ENCODE measurements around the gene ZNF343. TPM values are rescaled to one million over a fixed set of nuclear protein-coding genes. Genes with fewer than 3 reads are reported as not detected.
"Not testable (repeated sequence)": the region's sequence is repeated elsewhere in the genome, so short reads cannot be mapped to it uniquely, and the experiment has no call there.

Gene ZNF343
- total and polyA plus RNA-seq, 7 experiments from 2014 or later = 3.7 to 14.4 (median 11.5) TPM

- peaks cover 0 to 15% (median 4%) of the 10 kb centered on the region in 5 donors for H3K27me3 Mint-ChIP-seq
- Histone ChIP-seq H3K9me3 (ENCODE audit: control insufficient read depth in 2 of 3, low read length in 3 of 3) (no peaks in the 10 kb centered on the region), H3K4me3 (ENCODE audit: low read length) (no peak overlapping the region), H3K36me3 (ENCODE audit: control insufficient read depth in 2 of 3, insufficient read depth in 3 of 3, low read length in 3 of 3) (peaks cover 0 to 5% (median 0%) of the 10 kb centered on the region in 3 experiments), H3K27ac (ENCODE audit: low read depth, low read length) (no peak overlapping the region), H3K27me3 (ENCODE audit: control insufficient read depth in 2 of 2, insufficient read depth in 2 of 2, low read length in 2 of 2) (no peaks in the 10 kb centered on the region), H3K4me1 (ENCODE audit: control insufficient read depth in 2 of 2, insufficient read depth in 2 of 2, low read length in 2 of 2) (peaks cover 0 to 5% of the 10 kb centered on the region in 2 donors)
- POLR2A ChIA-PET = interaction anchor here (0.6 kb wide), 1 partner anchor 788 kb away, joined by 3 read pairs; no protein-coding TSS in a partner anchor
- H3K36me3 Mint-ChIP-seq = peaks cover 0 to 4% (median 0%) of the 10 kb centered on the region in 5 donors
- no peaks in the 10 kb centered on the region for H3K9me3 Mint-ChIP-seq
- no peak for DNase-seq
- CTCF ChIA-PET = interaction anchor here (0.7 kb wide), 1 partner anchor 160 kb away, joined by 3 read pairs; no protein-coding TSS in a partner anchor
- H3K27ac Mint-ChIP-seq = no peak overlapping the region
- no peak for ATAC-seq
- H3K4me3 Mint-ChIP-seq = no peak overlapping the region
- peaks cover 6 to 25% (median 15%) of the 10 kb centered on the region in 7 donors for H3K4me1 Mint-ChIP-seq
- intact Hi-C loops (cut with micrococcal nuclease) = loop anchor here in 1 of 2 donors (10.0 kb wide), 1 partner anchor 346 kb away; the partner anchor contains the start of gene PTPRA
These were observed 20.1 kb upstream of the ZNF343 start for GRCh38 chr20:2528671-2529271.

- Mint-ChIP-seq H3K4me1 (peaks cover 6 to 25% (median 15%) of the 10 kb centered on the region in 7 donors), H3K36me3 (peaks cover 0 to 4% (median 0%) of the 10 kb centered on the region in 5 donors), H3K27ac (peak overlapping the region in 3 of 9 donors; percentile 2 to 60 (median 14)), H3K4me3 (no peak overlapping the region), H3K9me3 (no peaks in the 10 kb centered on the region), H3K27me3 (peaks cover 0 to 11% (median 0%) of the 10 kb centered on the region in 5 donors)
- peaks cover 0 to 5% of the 10 kb centered on the region in 2 donors for H3K4me1 ChIP-seq (ENCODE audit: control insufficient read depth in 2 of 2, insufficient read depth in 2 of 2, low read length in 2 of 2)
- CTCF ChIA-PET = interaction anchor here (0.7 kb wide), 1 partner anchor 161 kb away, joined by 3 read pairs; no protein-coding TSS in a partner anchor
- intact Hi-C loops (cut with micrococcal nuclease) = loop anchor here in 1 of 2 donors (10.0 kb wide), 1 partner anchor 347 kb away; the partner anchor contains the start of gene PTPRA
- POLR2A ChIA-PET = interaction anchor here (0.5 kb wide), 1 partner anchor 559 kb away, joined by 3 read pairs; no protein-coding TSS in a partner anchor
- ATAC-seq = no peak
- H3K27me3 ChIP-seq (ENCODE audit: control insufficient read depth in 2 of 2, insufficient read depth in 2 of 2, low read length in 2 of 2) = no peaks in the 10 kb centered on the region
- H3K27ac ChIP-seq (ENCODE audit: low read depth, low read length) = no peak overlapping the region
- no peak for DNase-seq
- H3K4me3 ChIP-seq (ENCODE audit: low read length) = no peak overlapping the region
- no peaks in the 10 kb centered on the region for H3K9me3 ChIP-seq (ENCODE audit: control insufficient read depth in 2 of 3, low read length in 3 of 3)
- H3K36me3 ChIP-seq (ENCODE audit: control insufficient read depth in 2 of 3, insufficient read depth in 3 of 3, low read length in 3 of 3) = peaks cover 0 to 5% (median 0%) of the 10 kb centered on the region in 3 experiments
These were observed 19.0 kb upstream of the ZNF343 start for GRCh38 chr20:2527762-2528161.

- peak overlapping the region in 1 of 9 donors; percentile 9 for H3K27ac Mint-ChIP-seq
- POLR2A ChIA-PET; DNase-seq; ATAC-seq; H3K4me3 ChIP-seq (ENCODE audit: low read length); H3K4me1 ChIP-seq (ENCODE audit: control insufficient read depth in 2 of 2, insufficient read depth in 2 of 2, low read length in 2 of 2); H3K36me3 ChIP-seq (ENCODE audit: control insufficient read depth in 2 of 3, insufficient read depth in 3 of 3, low read length in 3 of 3); H3K27me3 ChIP-seq (ENCODE audit: control insufficient read depth in 2 of 2, insufficient read depth in 2 of 2, low read length in 2 of 2); H3K36me3 Mint-ChIP-seq; H3K9me3 Mint-ChIP-seq; H3K9me3 ChIP-seq (ENCODE audit: control insufficient read depth in 2 of 3, low read length in 3 of 3); H3K27me3 Mint-ChIP-seq; H3K27ac ChIP-seq (ENCODE audit: low read depth, low read length); CTCF ChIA-PET: not testable (repeated sequence)
- peak overlapping the region in 3 of 10 donors; percentile 32 to 39 (median 34) for H3K4me3 Mint-ChIP-seq
- intact Hi-C loops (cut with micrococcal nuclease) = loop anchor here in 1 of 2 donors (10.0 kb wide), 1 partner anchor 349 kb away; the partner anchor contains the start of gene PTPRA
- H3K4me1 Mint-ChIP-seq = peaks cover 6 to 28% (median 15%) of the 10 kb centered on the region in 7 donors
These were observed 17.5 kb upstream of the ZNF343 start for GRCh38 chr20:2526218-2526583.

- CTCF ChIA-PET = interaction anchor here (0.6 to 5.5 kb wide), 7 partner anchors 14 to 1162 kb away, joined by 3 to 51 read pairs (median 3); partner anchors contain the start of gene ZNF343
- Mint-ChIP-seq H3K9me3 (no peaks in the 10 kb centered on the region), H3K36me3 (peaks cover 0 to under 1% (median 0%) of the 10 kb centered on the region in 5 donors), H3K27me3 (peaks cover 0 to 7% (median 0%) of the 10 kb centered on the region in 5 donors), H3K27ac (peak overlapping the region; percentile 62 to 94 (median 85)), H3K4me3 (peak overlapping the region; percentile 80 to 94 (median 90)), H3K4me1 (peaks cover 6 to 27% (median 13%) of the 10 kb centered on the region in 7 donors)
- Histone ChIP-seq H3K9me3 (ENCODE audit: control insufficient read depth in 2 of 3, low read length in 3 of 3) (no peaks in the 10 kb centered on the region), H3K4me3 (ENCODE audit: low read length) (peak overlapping the region; percentile 92), H3K27me3 (ENCODE audit: control insufficient read depth in 2 of 2, insufficient read depth in 2 of 2, low read length in 2 of 2) (no peaks in the 10 kb centered on the region), H3K27ac (ENCODE audit: low read depth, low read length) (peak overlapping the region; percentile 76), H3K4me1 (ENCODE audit: control insufficient read depth in 2 of 2, insufficient read depth in 2 of 2, low read length in 2 of 2) (peaks cover 0 to 5% of the 10 kb centered on the region in 2 donors), H3K36me3 (ENCODE audit: control insufficient read depth in 2 of 3, insufficient read depth in 3 of 3, low read length in 3 of 3) (peaks cover 0 to 5% (median 0%) of the 10 kb centered on the region in 3 experiments)
- peak; percentile 36 for ATAC-seq
- POLR2A ChIA-PET = interaction anchor here (0.5 to 4.5 kb wide), 5 partner anchors 16 to 163 kb away, joined by 4 to 35 read pairs (median 9); partner anchors contain the start of genes IDH3B, SNRPB and ZNF343
- intact Hi-C loops (cut with micrococcal nuclease) = loop anchor here (1.0 to 10.0 kb wide), 8 partner anchors 16 to 350 kb away; partner anchors contain the start of genes NOP56 (in 2 of the 2), SNRPB (in 2 of the 2) and PTPRA (in 1 of the 2)
- peak; percentile 5 to 51 (median 23) for DNase-seq
These were observed 16.2 kb upstream of the ZNF343 start for GRCh38 chr20:2524709-2525506.

- no peaks in the 10 kb centered on the region for H3K27me3 ChIP-seq (ENCODE audit: control insufficient read depth in 2 of 2, insufficient read depth in 2 of 2, low read length in 2 of 2)
- intact Hi-C loops (cut with micrococcal nuclease) = loop anchor here (1.0 to 10.0 kb wide), 8 partner anchors 15 to 351 kb away; partner anchors contain the start of genes NOP56 (in 2 of the 2), SNRPB (in 2 of the 2) and PTPRA (in 1 of the 2)
- H3K9me3 ChIP-seq (ENCODE audit: control insufficient read depth in 2 of 3, low read length in 3 of 3) = no peaks in the 10 kb centered on the region
- H3K4me3 ChIP-seq (ENCODE audit: low read length) = peak overlapping the region; percentile 92
- peaks cover 0 to 5% of the 10 kb centered on the region in 2 donors for H3K4me1 ChIP-seq (ENCODE audit: control insufficient read depth in 2 of 2, insufficient read depth in 2 of 2, low read length in 2 of 2)
- POLR2A ChIA-PET = interaction anchor here (0.5 to 4.5 kb wide), 7 partner anchors 10 to 164 kb away, joined by 3 to 35 read pairs (median 7); partner anchors contain the start of genes IDH3B, SNRPB and ZNF343
- CTCF ChIA-PET = interaction anchor here (0.6 to 5.5 kb wide), 11 partner anchors 13 to 1161 kb away, joined by 3 to 51 read pairs (median 3); partner anchors contain the start of gene ZNF343
- Mint-ChIP-seq H3K4me3 (peak overlapping the region; percentile 80 to 94 (median 90)), H3K27me3 (peaks cover 0 to 4% (median 0%) of the 10 kb centered on the region in 5 donors), H3K27ac (peak overlapping the region; percentile 62 to 94 (median 86)), H3K9me3 (no peaks in the 10 kb centered on the region), H3K4me1 (peaks cover 6 to 24% (median 10%) of the 10 kb centered on the region in 7 donors), H3K36me3 (no peaks in the 10 kb centered on the region)
- DNase-seq = peak; percentile 82 to 97 (median 91)
- H3K36me3 ChIP-seq (ENCODE audit: control insufficient read depth in 2 of 3, insufficient read depth in 3 of 3, low read length in 3 of 3) = peaks cover 0 to 5% (median 0%) of the 10 kb centered on the region in 3 experiments
- peak; percentile 96 for ATAC-seq
- H3K27ac ChIP-seq (ENCODE audit: low read depth, low read length) = peak overlapping the region; percentile 76
These were observed 15.4 kb upstream of the ZNF343 start for GRCh38 chr20:2523919-2524708.

Measured in naive thymus-derived CD4-positive, alpha-beta T cell (primary cell).